ENCODE measurements around the gene C6orf118.

The C6orf118 gene

DNA sequence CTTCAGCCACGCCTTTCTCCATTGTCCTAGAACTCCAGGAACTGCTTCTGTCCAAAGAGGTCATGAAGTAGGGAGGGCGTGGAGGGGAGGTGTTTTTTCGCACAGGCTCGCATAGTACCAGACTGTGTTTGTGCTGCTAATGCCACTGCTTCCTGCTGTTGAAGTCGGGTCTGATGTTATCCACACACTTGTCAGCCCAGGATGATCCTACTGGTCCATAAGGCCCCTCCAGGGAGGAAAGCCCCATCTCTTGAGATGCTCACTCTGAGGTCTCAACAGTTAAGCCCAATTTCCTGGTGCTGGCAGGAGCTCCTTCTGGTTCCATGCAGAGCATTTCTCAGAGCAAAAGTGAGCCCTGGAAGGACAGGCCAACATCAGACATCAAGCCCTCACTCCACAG, 65.6 kb downstream of the C6orf118 start:
- TF ChIP-seq, protein P1, sequence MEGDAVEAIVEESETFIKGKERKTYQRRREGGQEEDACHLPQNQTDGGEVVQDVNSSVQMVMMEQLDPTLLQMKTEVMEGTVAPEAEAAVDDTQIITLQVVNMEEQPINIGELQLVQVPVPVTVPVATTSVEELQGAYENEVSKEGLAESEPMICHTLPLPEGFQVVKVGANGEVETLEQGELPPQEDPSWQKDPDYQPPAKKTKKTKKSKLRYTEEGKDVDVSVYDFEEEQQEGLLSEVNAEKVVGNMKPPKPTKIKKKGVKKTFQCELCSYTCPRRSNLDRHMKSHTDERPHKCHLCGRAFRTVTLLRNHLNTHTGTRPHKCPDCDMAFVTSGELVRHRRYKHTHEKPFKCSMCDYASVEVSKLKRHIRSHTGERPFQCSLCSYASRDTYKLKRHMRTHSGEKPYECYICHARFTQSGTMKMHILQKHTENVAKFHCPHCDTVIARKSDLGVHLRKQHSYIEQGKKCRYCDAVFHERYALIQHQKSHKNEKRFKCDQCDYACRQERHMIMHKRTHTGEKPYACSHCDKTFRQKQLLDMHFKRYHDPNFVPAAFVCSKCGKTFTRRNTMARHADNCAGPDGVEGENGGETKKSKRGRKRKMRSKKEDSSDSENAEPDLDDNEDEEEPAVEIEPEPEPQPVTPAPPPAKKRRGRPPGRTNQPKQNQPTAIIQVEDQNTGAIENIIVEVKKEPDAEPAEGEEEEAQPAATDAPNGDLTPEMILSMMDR (IDR thresholded peaks at IDR 0.05; ENCODE audit: low read depth, low read length) = no peak
- Histone ChIP-seq H3K9me3 (no peaks in the 10 kb centered on the region; the same call in 1 of the 2 replicates), H3K4me1 (no peaks in the 10 kb centered on the region), H3K27me3 (no peaks in the 10 kb centered on the region), H3K4me3 (ENCODE audit: low read depth, low read length) (no peak overlapping the region), H3K36me3 (no peaks in the 10 kb centered on the region)
- no peak for DNase-seq

DNA sequence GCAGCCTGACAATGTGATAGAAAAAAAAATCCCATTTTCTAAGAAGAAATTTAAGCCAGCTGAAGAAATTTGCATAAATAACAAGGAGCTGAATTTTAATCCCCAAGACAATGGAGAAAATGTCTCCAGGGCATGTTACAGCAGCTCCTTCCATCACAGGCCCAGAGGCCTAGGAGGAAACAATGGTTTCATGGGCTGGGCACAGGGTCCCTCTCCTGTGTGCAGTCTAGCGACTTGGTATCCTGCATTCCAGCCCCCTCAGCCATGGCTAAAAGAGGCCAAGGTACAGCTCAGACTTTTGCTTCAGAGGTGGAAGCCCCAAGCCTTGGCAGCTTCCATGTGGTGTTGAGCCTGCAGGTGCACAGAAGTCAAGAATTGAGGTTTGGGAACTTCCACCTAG, 73.1 kb downstream of the C6orf118 start:
- H3K27me3 ChIP-seq = no peaks in the 10 kb centered on the region
- no peak overlapping the region for H3K4me3 ChIP-seq (ENCODE audit: low read depth, low read length)
- TF ChIP-seq, protein P1 (IDR thresholded peaks at IDR 0.05; ENCODE audit: low read depth, low read length) = no peak
- DNase-seq = no peak
- no peaks in the 10 kb centered on the region for H3K36me3 ChIP-seq
- H3K9me3 ChIP-seq = no peaks in the 10 kb centered on the region
- no peaks in the 10 kb centered on the region for H3K4me1 ChIP-seq

- Histone ChIP-seq H3K4me3 (ENCODE audit: low read depth, low read length) (no peak overlapping the region), H3K27me3 (no peaks in the 10 kb centered on the region), H3K4me1 (no peaks in the 10 kb centered on the region), H3K36me3 (no peaks in the 10 kb centered on the region), H3K9me3 (no peaks in the 10 kb centered on the region)
- TF ChIP-seq, protein P1 (IDR thresholded peaks at IDR 0.05; ENCODE audit: low read depth, low read length) = no peak
- DNase-seq = no peak
Measured at GRCh38 chr6:165232731-165233488, 76.5 kb downstream of the C6orf118 start.

DNA sequence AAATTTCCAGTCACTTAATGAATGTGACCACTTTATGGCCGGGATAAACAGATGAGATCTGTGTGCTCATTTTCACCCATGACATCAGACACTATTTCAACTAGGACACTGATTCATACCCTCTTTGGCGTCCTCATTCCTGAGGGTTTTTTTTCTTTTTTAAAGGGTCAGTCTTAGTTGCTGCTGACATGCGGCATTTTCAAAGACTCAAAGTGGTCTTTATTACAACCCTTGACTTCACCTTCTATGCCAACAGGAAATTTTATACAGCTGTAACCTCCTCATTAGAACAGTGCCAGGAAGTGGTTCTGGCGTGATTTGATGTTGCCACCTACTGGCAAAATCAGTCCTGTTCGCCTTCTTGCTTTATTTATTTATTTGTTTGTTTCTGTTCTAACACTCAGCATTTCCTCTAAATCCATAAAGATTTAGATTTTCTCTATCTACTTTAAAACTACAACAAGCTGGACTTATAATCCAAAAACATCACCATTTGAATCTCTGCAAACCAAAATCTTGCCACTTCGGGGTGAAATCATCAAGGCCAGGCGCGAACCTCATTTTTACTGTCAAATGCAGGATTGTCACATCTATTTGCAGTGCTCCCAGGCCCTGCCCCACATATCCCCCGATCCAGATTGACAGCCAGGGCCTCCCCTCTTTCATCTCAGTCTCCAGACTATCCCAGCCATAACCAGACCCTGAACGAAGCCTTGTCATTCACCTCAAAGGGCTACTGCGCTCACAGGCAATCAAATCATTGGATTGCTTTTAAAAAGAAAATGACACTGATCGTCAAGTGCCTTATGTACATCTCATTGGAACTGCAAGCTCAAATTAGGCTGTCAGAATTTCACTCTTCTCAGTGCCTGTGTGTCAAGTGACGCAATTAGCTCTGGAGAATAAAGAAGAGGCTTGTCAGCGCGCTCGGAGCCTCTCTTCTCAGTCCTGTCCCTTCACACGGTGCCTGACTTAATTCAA, 77.5 kb downstream of the C6orf118 start:
- H3K36me3 ChIP-seq = no peaks in the 10 kb centered on the region
- no peaks in the 10 kb centered on the region for H3K9me3 ChIP-seq
- no peak overlapping the region for H3K4me3 ChIP-seq (ENCODE audit: low read depth, low read length)
- DNase-seq = peak; percentile 15
- no peaks in the 10 kb centered on the region for H3K27me3 ChIP-seq
- H3K4me1 ChIP-seq = no peaks in the 10 kb centered on the region
- TF ChIP-seq, protein P1 (IDR thresholded peaks at IDR 0.05; ENCODE audit: low read depth, low read length) = peak; percentile 54

DNA sequence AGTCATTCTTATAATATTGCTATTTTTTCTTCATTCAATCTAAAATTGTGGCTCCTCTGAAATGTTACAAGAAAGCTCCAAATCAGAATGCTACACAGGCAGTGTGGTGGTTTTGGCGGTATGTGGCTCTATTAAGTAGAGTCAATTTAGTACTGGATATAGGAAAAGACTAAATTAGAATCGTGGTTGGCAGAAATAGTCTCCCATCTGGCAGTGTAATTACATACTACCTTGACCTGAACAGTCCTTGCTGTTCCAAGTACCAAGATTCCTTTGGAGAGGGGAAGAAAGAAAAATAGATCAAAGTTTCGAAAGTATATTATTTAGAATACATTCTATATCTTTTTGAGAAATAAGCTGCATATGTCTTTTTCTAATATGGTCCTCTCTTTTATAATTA, 78.2 kb downstream of the C6orf118 start:
- Histone ChIP-seq H3K4me1 (no peaks in the 10 kb centered on the region), H3K27me3 (no peaks in the 10 kb centered on the region)

More for the DNA sequence above, 78.2 kb downstream of the C6orf118 start:
- TF ChIP-seq, protein P1 (IDR thresholded peaks at IDR 0.05; ENCODE audit: low read depth, low read length) = no peak
- no peak for DNase-seq
- Histone ChIP-seq H3K4me3 (ENCODE audit: low read depth, low read length) (no peak overlapping the region), H3K36me3 (no peaks in the 10 kb centered on the region), H3K9me3 (no peaks in the 10 kb centered on the region)
